Measurements from ENCODE around the gene FHIT.

GRCh38 chr3:59854061-59854709 is 1397.1 kb downstream of the FHIT start:
- TF ChIP-seq USF2 (IDR thresholded peaks at IDR 0.05; ENCODE audit: borderline replicate concordance, low read depth, low read length) (no peak), TEAD4 (IDR thresholded peaks at IDR 0.05; ENCODE audit: borderline replicate concordance, insufficient read depth) (no peak), CTCF (IDR thresholded peaks at IDR 0.05) (no peak), NFIC (IDR thresholded peaks at IDR 0.05; ENCODE audit: borderline replicate concordance) (no peak), REST (IDR thresholded peaks at IDR 0.05; ENCODE audit: low read depth, low read length) (no peak), FOXM1 (IDR thresholded peaks at IDR 0.05; ENCODE audit: low read depth) (no peak), YY1 (IDR thresholded peaks at IDR 0.05; ENCODE audit: low read depth) (no peak), TAF1 (IDR thresholded peaks at IDR 0.05; ENCODE audit: borderline replicate concordance, low read depth, low read length) (no peak), GABPA (IDR thresholded peaks at IDR 0.05; ENCODE audit: low read depth) (no peak)
